Spinal cord (tissue), 10 donors: Measurements from ENCODE around the gene ARAP1. TPM values are rescaled to one million over a fixed set of nuclear protein-coding genes. Genes with fewer than 3 reads are reported as not detected.

Source experiments
- DNase-seq, 6 donors: peaks; one replicate each; pipeline versions ENCODE4 v3.0.0 to v3.0.0-alpha.2; 2013 to 2015; ENCODE audit warnings: low spot score in 6 of 6, low read depth in 4 of 6
- H3K27ac ChIP-seq: one replicate; pipeline ENCODE4 v1.5.1; 2013; ENCODE audit warnings: low read depth, low read length, control low read depth
- H3K27me3 ChIP-seq: one replicate; pipeline ENCODE4 v1.6.1; 2013; ENCODE audit warnings: low read length; ENCODE audit not compliant: control insufficient read depth, insufficient read depth
- H3K36me3 ChIP-seq: one replicate; pipeline ENCODE4 v1.6.1; 2013; ENCODE audit warnings: low read length; ENCODE audit not compliant: control insufficient read depth, insufficient read depth
- H3K4me1 ChIP-seq: one replicate; pipeline ENCODE4 v1.6.1; 2013; ENCODE audit warnings: low read length; ENCODE audit not compliant: control insufficient read depth, insufficient read depth
- H3K4me3 ChIP-seq: one replicate; pipeline ENCODE4 v1.5.1; 2013; ENCODE audit warnings: low read depth, low read length, control low read depth
- H3K9me3 ChIP-seq: one replicate; pipeline ENCODE4 v1.6.1; 2013; ENCODE audit warnings: low read length; ENCODE audit not compliant: control insufficient read depth, insufficient read depth
- WGBS: methylation state at CpG from one replicate; pipeline ENCODE4 v1.1.5; 2013; ENCODE audit warnings: missing lambda C conversion rate; ENCODE audit not compliant: insufficient coverage; 5-methylcytosine and 5-hydroxymethylcytosine counted together
- polyA plus RNA-seq, 2 donors: library from polyadenylated mRNA; unstranded; fragments of 120-200 nt; gene quantifications; one replicate each; pipeline ENCODE4 v1.2.1, GENCODE V29; 2013; ENCODE audit not compliant: insufficient read length in 2 of 2
- total RNA-seq, 2 donors: library from RNA; depleted of rRNA in 1 of 2; stranded (reverse); fragments of 120-200 nt in 1 of 2; fragments of >200 nt in 1 of 2; gene quantifications; one replicate each; pipeline versions ENCODE4 v1.2.3 to v1.2.4, GENCODE V29; 2013 to 2014
- donor health status: healthy.

Gene ARAP1
- total and polyA plus RNA-seq, 4 donors: 44.8 to 79.2 (median 52.1) TPM

- Histone ChIP-seq H3K36me3 (peaks cover 18% of the 10 kb centered on the region), H3K4me3 (no peak overlapping the region), H3K9me3 (no peaks in the 10 kb centered on the region), H3K27ac (peak overlapping the region; percentile 22), H3K4me1 (peaks cover 48% of the 10 kb centered on the region), H3K27me3 (no peaks in the 10 kb centered on the region)
- no peak for DNase-seq
- 51% methylated on average over 2 of the region's 4 CpGs for WGBS
Measured at GRCh38 chr11:72725724-72726028, 26.5 kb downstream of the ARAP1 start.

- peak; percentile 69 to 97 (median 78) for DNase-seq
- no peaks in the 10 kb centered on the region for H3K9me3 ChIP-seq
- H3K27ac ChIP-seq: peak overlapping the region; percentile 22
- H3K27me3 ChIP-seq: no peaks in the 10 kb centered on the region
- peaks cover 18% of the 10 kb centered on the region for H3K36me3 ChIP-seq
- WGBS: 55% methylated on average over 8 of the region's 9 CpGs
- H3K4me1 ChIP-seq: peaks cover 54% of the 10 kb centered on the region
- no peak overlapping the region for H3K4me3 ChIP-seq
Measured at GRCh38 chr11:72724851-72725723, 27.1 kb downstream of the ARAP1 start.

- Histone ChIP-seq H3K4me3 (no peak overlapping the region), H3K4me1 (peaks cover 58% of the 10 kb centered on the region), H3K9me3 (no peaks in the 10 kb centered on the region), H3K27ac (no peak overlapping the region), H3K27me3 (no peaks in the 10 kb centered on the region), H3K36me3 (peaks cover 18% of the 10 kb centered on the region)
- 96% methylated on average over 2 of the region's 5 CpGs for whole genome bisulfite sequencing
- no peak for DNase-seq
Measured at GRCh38 chr11:72724021-72724551, 28.1 kb downstream of the ARAP1 start.

GRCh38 chr11:72723508-72723907, 28.7 kb downstream of the ARAP1 start:
- Histone ChIP-seq H3K4me3 (no peak overlapping the region), H3K9me3 (no peaks in the 10 kb centered on the region), H3K27me3 (no peaks in the 10 kb centered on the region), H3K36me3 (peaks cover 18% of the 10 kb centered on the region), H3K4me1 (peaks cover 58% of the 10 kb centered on the region), H3K27ac (no peak overlapping the region)
- DNase-seq: peak in 1 of 6 donors; percentile 1
- 72% methylated on average over 6 of the region's 9 CpGs for WGBS

GRCh38 chr11:72722050-72722748, 30.0 kb downstream of the ARAP1 start:
- no peaks in the 10 kb centered on the region for H3K9me3 ChIP-seq
- H3K4me1 ChIP-seq: peaks cover 59% of the 10 kb centered on the region
- peak; percentile 56 to 94 (median 78) for DNase-seq
- peaks cover 29% of the 10 kb centered on the region for H3K36me3 ChIP-seq
- H3K27me3 ChIP-seq: no peaks in the 10 kb centered on the region
- peak overlapping the region; percentile 89 for H3K27ac ChIP-seq
- 14% methylated on average over 10 of the region's 10 CpGs for WGBS
- H3K4me3 ChIP-seq: peak overlapping the region; percentile 60

- Histone ChIP-seq H3K36me3 (peaks cover 30% of the 10 kb centered on the region), H3K9me3 (no peaks in the 10 kb centered on the region), H3K27me3 (no peaks in the 10 kb centered on the region), H3K4me3 (peak overlapping the region; percentile 60), H3K4me1 (peaks cover 61% of the 10 kb centered on the region), H3K27ac (peak overlapping the region; percentile 89)
- 33% methylated on average over 11 of the region's 13 CpGs for WGBS
- DNase-seq: peak in 2 of 6 donors; percentile 2 to 26
Measured at GRCh38 chr11:72721689-72722049, 30.5 kb downstream of the ARAP1 start.

GRCh38 chr11:72721276-72721675, 30.9 kb downstream of the ARAP1 start:
- peaks cover 65% of the 10 kb centered on the region for H3K4me1 ChIP-seq
- 49% methylated on average over 3 of the region's 3 CpGs for WGBS
- H3K27ac ChIP-seq: peak overlapping the region; percentile 89
- no peaks in the 10 kb centered on the region for H3K27me3 ChIP-seq
- no peaks in the 10 kb centered on the region for H3K9me3 ChIP-seq
- DNase-seq: no peak
- peak overlapping the region; percentile 60 for H3K4me3 ChIP-seq
- H3K36me3 ChIP-seq: peaks cover 28% of the 10 kb centered on the region

- peaks cover 65% of the 10 kb centered on the region for H3K4me1 ChIP-seq
- WGBS: 83% methylated on average over 3 of the region's 4 CpGs
- no peaks in the 10 kb centered on the region for H3K27me3 ChIP-seq
- peak overlapping the region; percentile 60 for H3K4me3 ChIP-seq
- no peaks in the 10 kb centered on the region for H3K9me3 ChIP-seq
- no peak for DNase-seq
- no peak overlapping the region for H3K27ac ChIP-seq
- peaks cover 26% of the 10 kb centered on the region for H3K36me3 ChIP-seq
Measured at GRCh38 chr11:72720784-72721183, 31.4 kb downstream of the ARAP1 start.

GRCh38 chr11:72720047-72720446, 32.2 kb downstream of the ARAP1 start:
- H3K27ac ChIP-seq: no peak overlapping the region
- H3K4me3 ChIP-seq: no peak overlapping the region
- peaks cover 28% of the 10 kb centered on the region for H3K36me3 ChIP-seq
- H3K4me1 ChIP-seq: peaks cover 60% of the 10 kb centered on the region
- H3K9me3 ChIP-seq: no peaks in the 10 kb centered on the region
- H3K27me3 ChIP-seq: no peaks in the 10 kb centered on the region
- WGBS: 83% methylated on average over 3 of the region's 3 CpGs
- no peak for DNase-seq
